HG03139 (cell line): ENCODE measurements around the gene ERBB4.
"Not testable (repeated sequence)": the region's sequence is repeated elsewhere in the genome, so short reads cannot be mapped to it uniquely, and the experiment has no call there.

Experiments
- ATAC-seq: cut with Tn5 transposase; IDR thresholded peaks from one replicate; pipeline ENCODE4 v1.9.1; 2021; ENCODE audit not compliant: unreplicated experiment

Gene ERBB4

DNA sequence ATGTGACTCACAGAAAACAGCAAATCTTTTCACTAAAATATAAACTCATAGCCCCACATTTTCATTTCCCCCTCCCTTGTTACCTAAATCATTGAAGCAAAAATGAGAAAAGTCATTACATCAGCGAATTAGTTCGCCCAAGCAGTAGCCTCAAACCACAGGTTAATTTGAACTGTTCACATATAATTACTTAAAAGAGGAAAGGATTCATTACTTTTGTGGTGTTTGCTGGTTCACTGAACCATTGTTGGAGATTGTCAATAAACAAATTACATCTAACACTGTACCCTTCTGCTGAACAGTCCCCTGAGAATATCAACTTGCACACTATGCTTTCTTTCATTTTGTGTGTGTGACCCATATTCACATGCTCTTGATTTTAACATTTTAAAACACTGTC lies 238.7 kb downstream of the ERBB4 start:
- ATAC-seq: no peak

DNA sequence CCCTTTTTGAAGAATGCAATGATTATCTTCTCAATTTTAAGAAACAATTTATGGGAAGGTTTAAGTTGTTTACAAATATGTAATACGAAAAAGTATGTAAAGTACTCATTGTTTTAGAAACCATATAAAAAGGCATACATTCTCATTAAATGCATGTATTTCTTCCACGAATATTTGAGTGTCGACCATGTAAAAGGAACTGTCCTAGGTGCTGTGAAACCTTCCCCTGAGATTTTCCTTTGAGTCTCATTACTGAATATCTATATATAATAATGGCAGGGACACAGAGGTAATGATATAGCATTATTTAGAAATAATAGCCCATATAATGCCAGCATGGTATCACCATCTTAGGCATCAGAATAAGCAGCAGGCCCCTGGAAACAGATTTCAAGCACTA lies 239.3 kb downstream of the ERBB4 start:
- ATAC-seq: no peak

DNA sequence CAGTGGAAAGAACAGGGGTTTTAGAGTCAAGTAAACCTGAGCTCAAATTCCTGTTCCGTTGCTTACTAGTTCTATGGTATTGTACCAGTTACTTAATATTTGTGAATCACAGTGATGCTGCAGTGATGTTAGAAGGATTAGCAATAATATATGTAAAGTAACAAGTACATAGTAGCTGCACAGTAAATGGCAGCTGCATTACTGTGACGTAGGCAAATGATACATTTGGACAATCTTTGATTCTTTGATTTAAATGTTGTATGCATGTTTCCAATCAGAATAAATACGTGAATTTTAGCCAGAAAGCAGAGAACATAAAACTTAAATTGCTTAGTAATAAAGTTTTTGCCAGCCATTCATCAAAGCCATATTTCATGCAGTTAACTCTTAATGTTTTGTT lies 243.0 kb downstream of the ERBB4 start:
- ATAC-seq: no peak

DNA sequence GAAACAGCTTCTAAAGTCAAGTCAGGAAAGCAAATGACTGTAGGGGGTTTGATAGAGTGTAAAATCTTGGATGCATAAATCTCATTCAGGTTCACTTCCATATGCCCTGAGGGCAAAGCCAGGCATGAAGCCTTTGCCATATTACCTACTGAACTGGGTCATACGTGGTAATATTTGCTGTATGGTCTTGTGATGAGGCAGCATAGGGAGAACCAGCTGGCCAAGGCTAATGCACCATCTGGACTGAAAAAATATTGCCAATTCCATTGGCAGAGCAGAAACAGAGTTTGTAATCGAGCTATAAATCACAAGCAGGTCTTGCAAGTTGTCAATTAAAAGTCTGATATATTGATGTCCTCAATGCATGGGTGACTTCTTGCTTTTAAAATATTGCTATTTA lies 243.8 kb downstream of the ERBB4 start:
- ATAC-seq: no peak

DNA sequence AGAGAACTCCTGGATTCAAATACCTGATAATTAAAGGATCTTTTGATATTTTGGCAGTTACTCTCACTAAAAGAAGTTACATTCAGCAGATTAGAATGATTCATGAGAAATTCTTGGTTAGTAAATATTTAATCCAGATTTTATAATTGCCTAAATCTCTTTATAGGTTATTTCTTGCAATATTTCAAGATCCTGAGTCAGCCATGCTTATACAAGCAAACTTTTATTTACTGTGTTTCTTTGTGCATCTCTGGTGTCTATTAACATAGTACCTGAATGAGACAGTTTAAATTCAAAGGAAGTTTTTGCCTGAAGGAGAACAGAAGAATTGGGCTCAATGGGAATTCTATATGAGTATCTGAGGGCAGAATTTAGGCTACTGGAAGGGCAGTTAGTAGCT lies 249.3 kb downstream of the ERBB4 start:
- no peak for ATAC-seq

DNA sequence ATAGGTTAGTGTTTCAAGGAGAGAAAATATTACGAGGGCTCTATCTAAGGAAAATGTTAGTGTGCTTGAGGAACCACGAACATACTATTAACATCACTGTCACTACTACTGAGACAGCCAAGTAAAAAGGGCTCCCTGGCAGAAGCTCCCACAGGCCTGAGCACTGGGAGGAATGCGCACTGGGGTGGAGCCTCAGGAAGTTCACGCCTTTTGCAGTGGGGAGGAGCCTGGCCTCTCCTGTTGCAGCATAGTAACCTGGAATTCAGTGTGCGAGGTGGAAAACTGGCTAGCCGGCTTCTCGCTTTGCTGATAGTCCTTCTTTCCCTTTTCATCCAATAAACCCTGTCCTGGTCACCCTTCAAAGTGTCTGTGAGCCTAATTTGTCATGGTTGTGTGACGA lies 250.3 kb downstream of the ERBB4 start:
- ATAC-seq: no peak

DNA sequence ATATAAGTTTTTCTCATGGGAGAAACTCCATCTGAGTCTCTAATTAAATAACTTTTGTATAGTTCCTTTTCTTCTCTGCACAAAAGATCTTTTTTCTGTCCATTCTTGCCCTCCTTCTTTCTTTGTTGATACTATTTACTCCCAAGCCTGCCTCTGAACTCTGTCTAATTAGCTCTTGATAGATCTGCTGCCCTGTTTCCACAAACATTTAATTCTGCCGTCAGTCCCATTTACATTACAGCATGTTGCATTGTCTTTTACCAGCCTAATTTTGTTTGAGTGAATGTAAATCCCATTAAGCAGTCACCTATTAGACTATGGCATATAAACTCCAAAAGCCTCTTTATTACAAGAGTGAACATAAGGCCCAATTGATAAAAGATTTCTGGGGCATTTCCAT lies 254.4 kb downstream of the ERBB4 start:
- no peak for ATAC-seq

DNA sequence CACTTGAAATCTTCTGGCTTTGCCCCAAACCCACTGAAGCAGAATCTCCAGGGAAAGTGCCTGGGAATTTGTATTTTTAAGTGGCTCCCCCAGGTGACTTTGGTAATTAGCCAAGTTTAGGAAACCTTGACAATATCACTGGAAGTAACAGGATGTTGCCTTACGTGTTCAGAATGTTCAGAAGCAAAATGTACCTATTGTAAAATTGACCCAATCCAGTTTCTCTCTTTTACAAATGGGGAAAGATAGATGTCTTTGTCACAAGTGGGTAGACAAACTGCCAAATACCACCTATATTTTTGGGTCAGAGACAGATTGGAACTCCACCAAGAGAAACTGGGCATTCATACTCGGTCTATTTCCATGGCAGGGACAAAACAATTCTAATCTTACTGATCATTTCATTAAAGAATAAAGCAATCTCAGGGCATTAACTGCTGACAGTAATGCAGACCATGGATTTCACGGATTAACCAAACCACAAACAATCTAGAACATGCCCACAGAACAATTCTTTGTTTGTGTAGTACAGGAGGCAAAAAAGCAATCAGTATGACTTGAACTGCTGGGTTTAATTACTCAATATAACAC lies 255.8 kb downstream of the ERBB4 start:
- no peak for ATAC-seq

DNA sequence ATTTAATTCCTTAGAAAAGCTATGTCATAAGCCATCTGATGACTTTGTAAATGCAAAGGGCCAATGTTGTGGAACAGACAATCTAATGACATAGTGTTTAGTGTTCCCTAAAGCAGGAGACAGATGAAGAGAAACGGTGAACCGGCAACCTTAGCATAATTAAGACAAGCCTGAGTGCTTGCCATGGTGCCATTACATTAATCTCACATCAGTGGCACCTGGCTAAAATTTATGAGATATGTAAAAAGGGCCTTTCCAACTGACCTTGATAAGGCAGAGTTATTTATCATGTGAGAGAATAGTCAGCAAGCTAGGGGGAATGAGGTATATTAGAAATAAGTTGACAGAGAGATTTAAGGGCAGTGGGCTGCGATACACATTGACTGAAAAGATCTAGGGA lies 261.8 kb downstream of the ERBB4 start:
- no peak for ATAC-seq

DNA sequence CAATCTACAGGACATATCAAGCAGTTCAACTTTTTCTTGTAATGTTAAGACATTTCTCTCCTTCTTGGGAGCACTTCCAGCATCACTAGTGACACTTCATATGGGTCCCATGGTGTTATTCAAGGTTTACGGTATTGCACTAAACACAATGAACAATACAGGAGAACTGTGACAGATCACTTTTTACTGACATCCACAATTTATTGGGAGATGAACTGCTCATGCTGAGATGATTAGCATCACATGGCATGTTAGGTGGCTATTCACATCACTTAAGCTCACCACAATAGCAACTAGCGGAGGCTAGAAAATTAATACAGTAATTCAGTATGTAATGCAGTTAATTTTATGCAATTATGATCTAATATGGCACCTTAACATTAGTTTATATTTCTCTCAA lies 264.4 kb downstream of the ERBB4 start:
- ATAC-seq: no peak

DNA sequence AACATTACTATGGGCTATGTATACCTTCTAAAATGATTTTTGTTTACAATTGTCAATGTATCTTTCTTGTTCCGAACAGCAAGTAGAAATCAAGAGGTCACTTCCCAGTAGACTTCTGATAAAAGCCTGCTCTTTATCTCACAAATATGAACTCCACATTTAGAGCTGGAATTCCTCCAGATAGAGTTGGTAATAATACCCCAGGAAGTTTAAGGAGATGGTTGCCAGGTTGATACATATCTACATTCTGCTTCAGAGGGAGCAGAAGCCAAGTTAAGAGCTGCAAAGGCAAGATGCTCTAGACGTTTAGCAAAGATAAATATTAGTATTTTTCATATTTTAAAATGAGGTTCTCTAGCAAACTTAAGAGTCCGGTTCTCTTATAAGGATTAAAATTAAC lies 267.0 kb downstream of the ERBB4 start:
- no peak for ATAC-seq

DNA sequence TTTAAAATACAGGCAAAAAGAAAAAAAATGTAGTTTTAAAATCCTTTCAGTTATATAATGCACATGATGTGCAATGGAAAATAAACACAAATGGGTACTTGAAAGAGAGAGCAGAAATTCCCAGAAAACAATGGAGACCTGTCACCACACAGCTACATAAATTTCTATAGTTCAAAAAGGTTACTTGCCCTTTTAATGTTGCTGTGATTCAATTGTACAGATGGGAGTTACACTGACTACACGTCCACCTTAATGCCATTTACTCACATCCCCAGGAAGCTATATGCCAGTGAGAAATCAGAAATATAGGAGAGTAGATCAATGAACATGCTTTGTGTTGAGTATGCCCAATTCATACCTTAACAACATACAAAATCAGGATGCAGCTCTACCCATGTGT lies 269.6 kb downstream of the ERBB4 start:
- ATAC-seq: no peak

DNA sequence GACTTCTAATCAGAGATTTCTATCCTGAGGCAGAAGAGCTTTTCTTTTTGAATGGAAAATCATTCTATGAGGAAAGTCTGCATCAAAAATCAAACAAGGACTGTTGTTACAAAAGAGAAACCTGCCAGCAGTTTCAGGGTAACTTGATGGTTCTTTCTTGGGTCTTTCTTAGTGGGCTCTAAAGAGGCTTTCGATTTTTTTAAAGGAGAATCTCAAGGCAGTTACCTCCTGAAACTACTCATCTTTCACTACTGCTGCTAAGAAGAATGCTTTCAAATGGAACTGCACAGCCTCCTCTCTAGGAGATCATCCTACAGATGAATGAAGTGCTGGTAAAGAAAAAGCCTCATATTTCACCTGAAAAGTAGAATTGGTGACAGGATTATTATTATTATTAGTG lies 272.3 kb downstream of the ERBB4 start:
- ATAC-seq: no peak

DNA sequence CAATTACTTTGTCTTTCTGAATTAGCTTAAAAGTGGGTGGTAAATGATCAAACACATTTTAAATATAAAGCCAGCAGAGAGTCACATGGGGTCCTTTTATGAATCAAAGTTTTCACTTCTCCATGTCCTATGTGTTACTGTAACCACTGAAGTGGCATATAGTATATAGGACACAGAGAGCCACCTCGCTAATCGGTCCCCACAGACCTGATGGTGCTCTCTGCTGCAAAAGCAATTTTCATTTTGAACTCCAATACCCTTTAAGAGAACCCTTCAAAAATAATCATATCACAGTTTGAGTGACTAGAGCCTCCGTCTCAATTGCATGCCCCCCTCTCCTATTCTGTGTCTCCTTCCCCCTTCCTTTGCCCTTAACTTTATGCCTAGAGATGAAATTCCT lies 272.8 kb downstream of the ERBB4 start:
- ATAC-seq: no peak

DNA sequence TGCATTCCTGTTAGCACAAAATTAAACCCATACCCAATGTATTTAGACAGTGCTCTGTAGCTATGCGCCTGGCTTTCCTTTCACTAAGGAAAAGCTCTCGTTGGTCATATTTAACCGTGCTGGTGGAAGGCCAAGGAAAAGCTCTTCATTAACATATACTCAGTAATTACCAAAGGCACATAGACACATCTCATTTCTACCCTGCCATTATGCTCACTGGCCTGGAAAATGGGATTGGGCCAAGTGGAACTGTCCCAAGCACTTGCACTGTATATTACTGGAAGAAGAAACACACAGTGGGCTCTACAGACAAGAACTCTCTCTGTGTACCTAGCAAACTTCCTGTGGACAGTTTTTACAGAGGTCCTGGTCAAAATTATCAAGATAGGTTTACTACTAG lies 274.4 kb downstream of the ERBB4 start:
- no peak for ATAC-seq

DNA sequence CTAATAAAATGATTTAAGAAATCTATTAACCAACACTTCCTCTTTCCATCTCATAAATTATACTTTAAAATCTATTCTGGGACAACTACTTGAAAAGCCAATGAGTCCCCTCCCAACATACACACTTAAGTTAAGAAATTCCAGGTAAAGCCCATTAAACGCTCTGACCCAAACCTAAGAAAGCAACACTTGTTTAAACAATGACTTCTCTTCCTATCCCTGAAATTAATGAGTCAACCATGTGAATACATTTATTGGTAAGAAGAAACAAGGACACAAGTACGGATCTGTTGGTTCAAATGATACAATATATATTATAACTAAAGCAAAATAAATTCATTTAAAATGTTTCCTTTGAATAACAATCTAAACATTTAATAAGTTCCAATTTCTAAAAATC lies 279.4 kb downstream of the ERBB4 start:
- ATAC-seq: no peak

DNA sequence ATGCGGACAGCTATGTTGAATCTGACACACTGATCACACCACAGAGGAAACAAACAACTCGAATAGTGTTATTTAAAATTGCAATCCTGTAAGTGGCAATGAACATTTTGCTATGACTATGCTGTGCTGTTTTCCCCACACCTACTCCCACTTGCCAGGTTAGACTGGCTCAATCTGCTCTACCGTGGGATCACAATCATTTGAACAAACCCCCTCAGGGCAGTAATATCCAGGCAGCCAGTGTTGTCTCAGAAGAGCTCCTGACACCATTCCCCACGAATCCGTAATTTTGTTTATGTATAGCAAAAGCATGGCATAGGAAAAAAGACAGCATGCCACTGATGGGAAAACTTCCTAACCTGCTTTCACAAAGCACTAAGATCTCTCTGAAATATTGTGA lies 284.3 kb downstream of the ERBB4 start:
- no peak for ATAC-seq

DNA sequence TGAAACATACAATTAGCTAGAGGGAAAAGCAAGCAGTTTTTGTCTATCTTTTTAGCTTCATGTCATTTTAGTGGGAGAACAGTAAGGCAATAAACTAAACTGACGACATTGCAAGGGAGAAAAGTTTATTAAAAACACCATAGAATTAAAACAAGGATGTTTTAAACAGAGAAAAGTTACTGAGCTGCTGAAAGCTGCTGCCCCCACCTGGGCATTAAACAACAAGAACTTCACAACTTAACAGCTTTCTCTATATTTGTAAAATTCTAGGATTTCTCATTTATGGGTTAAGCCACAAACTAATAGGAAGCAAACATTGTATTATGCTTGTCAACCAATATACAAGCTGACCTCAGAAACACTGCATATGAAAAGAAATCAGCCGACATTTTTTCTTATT lies 289.2 kb downstream of the ERBB4 start:
- ATAC-seq: no peak

DNA sequence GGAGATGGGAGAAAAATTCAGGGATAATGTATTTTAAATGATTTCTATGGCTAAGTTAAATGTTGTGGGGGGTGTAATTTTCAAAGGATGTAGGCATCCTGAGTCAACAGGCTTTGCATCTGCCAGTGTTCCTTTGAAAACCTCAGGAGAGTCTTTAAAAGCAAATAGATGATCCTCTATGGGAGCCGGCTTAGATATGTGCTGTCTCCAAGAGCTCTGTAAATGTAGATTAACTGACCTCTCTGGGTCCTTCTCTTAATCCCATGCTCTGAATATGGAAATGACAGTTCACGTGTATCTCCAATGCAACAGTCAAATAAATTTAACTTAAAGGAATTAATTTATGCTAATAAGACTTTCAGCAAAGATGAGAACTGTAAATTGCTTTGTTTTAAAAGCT lies 292.7 kb downstream of the ERBB4 start:
- no peak for ATAC-seq

DNA sequence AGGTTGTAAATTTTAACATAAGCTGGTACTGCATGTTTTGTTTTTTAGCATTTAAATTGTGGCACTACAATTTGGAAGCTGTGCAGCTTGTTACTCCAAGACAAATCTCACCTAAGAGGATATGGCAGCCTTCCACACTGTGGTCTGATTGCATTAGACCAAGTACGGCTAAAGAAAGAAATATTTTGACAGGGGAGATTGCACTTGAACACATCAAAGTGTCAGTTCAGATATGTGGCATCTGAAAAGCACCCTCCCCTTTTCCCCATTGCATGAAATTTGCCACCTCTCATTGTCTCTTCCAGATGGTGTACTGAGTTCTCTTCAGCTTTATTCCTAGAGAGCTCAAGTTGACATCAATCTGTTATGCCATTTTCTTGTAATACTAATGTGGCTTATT lies 295.9 kb downstream of the ERBB4 start:
- ATAC-seq: no peak

DNA sequence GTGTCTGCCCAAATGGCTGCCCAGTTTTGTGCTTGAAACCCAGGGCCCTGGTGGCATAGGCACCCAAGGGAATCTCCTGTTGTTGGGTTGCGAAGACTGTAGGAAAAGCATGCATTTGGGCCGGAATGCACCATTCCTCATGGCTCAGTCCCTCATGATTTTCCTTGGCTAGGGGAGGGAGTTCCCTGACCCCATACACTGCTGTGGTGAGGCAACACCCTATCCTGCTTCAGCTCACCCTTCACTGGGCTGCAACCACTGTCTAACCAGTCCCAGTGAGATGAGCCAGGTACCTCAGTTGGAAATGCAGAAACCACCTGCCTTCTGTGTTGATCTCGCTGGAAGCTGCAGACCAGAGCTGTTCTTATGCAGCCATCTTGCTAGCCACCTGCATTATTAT lies 300.4 kb downstream of the ERBB4 start:
- not testable (repeated sequence) for ATAC-seq

DNA sequence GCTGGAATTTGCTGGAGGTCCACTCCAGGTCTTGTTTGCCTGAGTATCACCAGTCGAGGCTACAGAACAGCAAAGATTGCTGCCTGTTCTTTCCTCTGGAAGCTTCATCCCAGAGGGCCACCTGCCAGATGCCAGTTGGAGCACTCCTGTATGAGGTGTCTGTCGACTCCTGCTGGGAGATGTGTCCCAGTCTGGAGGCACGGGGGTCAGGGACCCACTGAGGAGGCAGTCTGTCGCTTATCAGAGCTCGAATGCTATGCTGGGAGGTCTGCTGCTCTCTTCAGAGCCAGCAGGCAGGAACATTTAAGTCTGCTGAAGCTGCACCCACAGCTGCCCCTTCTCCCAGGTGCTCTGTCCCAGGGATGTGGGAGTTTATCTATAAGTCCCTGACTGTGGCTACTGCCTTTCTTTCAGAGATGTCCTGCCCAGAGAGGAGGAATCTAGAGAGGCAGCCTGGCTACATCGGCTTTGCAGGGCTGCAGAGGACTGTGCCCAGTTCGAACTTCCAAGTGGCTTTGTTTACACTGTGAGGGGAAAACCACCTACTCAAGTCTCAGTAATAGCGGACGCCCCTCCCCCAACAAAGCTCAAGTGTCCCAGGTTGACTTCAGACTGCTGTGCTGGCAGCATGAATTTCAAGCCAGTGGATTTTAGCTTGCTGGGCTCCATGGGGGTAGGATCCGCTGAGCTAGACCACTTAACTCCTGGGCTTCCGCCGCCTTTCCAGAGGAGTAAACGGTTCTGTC lies 301.1 kb downstream of the ERBB4 start:
- no peak for ATAC-seq

DNA sequence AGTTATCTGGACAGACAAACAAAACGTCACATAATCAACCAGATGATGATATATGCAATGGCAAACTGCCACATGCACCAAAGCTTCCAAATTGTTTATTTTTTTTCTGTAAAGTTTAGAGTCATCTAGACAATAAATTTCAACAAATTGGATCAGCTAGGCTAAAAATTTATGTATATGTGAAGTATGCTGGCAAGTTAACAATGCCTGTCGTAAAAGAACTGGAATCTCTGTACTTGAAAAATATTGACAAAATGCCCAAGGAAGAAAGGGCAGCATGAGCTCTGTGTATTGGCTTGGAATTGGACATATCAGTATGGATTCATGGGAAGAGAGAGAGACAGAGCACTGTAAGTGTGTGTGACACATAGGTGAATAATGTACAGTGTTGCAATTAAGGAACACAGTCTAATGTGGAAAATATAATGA lies 309.8 kb downstream of the ERBB4 start:
- ATAC-seq: no peak
